Heart left ventricle (tissue), 16 donors: ENCODE results near the gene INPP4B. TPM values are rescaled to one million over a fixed set of nuclear protein-coding genes. Genes with fewer than 3 reads are reported as not detected.

Experiments used
- ATAC-seq, 4 donors: fragments of 200-7000 bp; cut with Tn5 transposase; one replicate each; pipeline ENCODE4 v1.9.1; 2020 to 2022; ENCODE audit warnings: moderate library complexity in 4 of 4, mild to moderate bottlenecking in 3 of 4, moderate number of reproducible peaks in 1 of 4
- DNase-seq, 5 donors: peaks; one replicate each; pipeline ENCODE4 v3.0.0-alpha.2; 2020
- H3K27ac ChIP-seq, 12 donors: fragments of 200-600 bp; sonication (generic) in 4 of 12; one replicate each; pipeline versions ENCODE4 v1.5.0 to v1.8.0; 2016 to 2022; ENCODE audit warnings: mild to moderate bottlenecking in 2 of 12
- H3K27me3 ChIP-seq, 9 donors: fragments of 200-600 bp; sonication (generic) in 2 of 9; one replicate each; pipeline versions ENCODE4 v1.5.1 to v1.8.0; 2016 to 2022; ENCODE audit warnings: mild to moderate bottlenecking in 3 of 9
- H3K36me3 ChIP-seq, 9 donors: fragments of 200-600 bp; sonication (generic) in 2 of 9; one replicate each; pipeline versions ENCODE4 v1.5.0 to v1.8.0; 2018 to 2022; ENCODE audit warnings: mild to moderate bottlenecking in 2 of 9
- H3K4me1 ChIP-seq, 12 donors: fragments of 200-600 bp; sonication (generic) in 4 of 12; one replicate each; pipeline versions ENCODE4 v1.5.0 to v1.8.0; 2016 to 2022; ENCODE audit warnings: mild to moderate bottlenecking in 3 of 12
- H3K4me3 ChIP-seq, 12 donors: fragments of 200-600 bp; sonication (generic) in 4 of 12; one replicate each; pipeline versions ENCODE4 v1.5.0 to v1.8.0; 2017 to 2022; ENCODE audit warnings: mild to moderate bottlenecking in 9 of 12, moderate library complexity in 4 of 12
- H3K9me3 ChIP-seq, 12 donors: fragments of 200-600 bp; sonication (generic) in 4 of 12; one replicate each; pipeline versions ENCODE4 v1.5.0 to v1.8.0; 2016 to 2022; ENCODE audit warnings: mild to moderate bottlenecking in 1 of 12
- POLR2A ChIP-seq, 2 donors: fragments of 450-650 bp; IDR thresholded peaks; one replicate each; pipeline ENCODE4 v1.6.1; 2017; ENCODE audit warnings: antibody characterized with exemption in 2 of 2, mild to moderate bottlenecking in 2 of 2, moderate library complexity in 2 of 2
- WGBS, 4 donors: extraction: QIAGEN DNeasy Blood & Tissue Kit in 2 of 4; methylation state at CpG; one replicate each; pipeline versions ENCODE4 v1.1.5 to v1.1.7; 2013 to 2018; 5-methylcytosine and 5-hydroxymethylcytosine counted together
- intact Hi-C, 10 donors: fragments of 100-400 bp; cut with DNase I; formaldehyde crosslinking; loops; one replicate each; pipeline versions ENCODE4 v1.11.1 to v1.14.2; 2022
- long read RNA-seq, 3 donors: library from polyadenylated mRNA; unstranded; transcript quantifications; one replicate each; pipeline ENCODE4 v2.0.0, GENCODE V29; 2020 to 2021
- polyA plus RNA-seq, 2 donors: library from polyadenylated mRNA; stranded (reverse); fragments of 200-250 nt; gene quantifications; one replicate each; pipeline ENCODE4 v1.2.3, GENCODE V29; 2013
- total RNA-seq, 9 donors: library from RNA; depleted of rRNA in 2 of 9; stranded (reverse); fragments of >200 nt in 2 of 9; fragmentation: NEBNext Ultra II Directional in 3 of 9; extraction: Animal tissue kit (Norgen Biotek cat#: 25700) in 3 of 9; gene quantifications; one replicate each; pipeline versions ENCODE4 v1.1.0 to v1.2.4, GENCODE V29; 2016 to 2023
- TF ChIP-seq, protein P1 (sequence below), 12 donors: fragments of 200-600 bp; sonication (generic) in 4 of 12; IDR thresholded peaks; one replicate each; pipeline versions ENCODE4 v1.5.0 to v1.8.0; 2018 to 2022; ENCODE audit warnings: antibody characterized with exemption in 12 of 12, mild to moderate bottlenecking in 5 of 12
- donor health status: ischemic (EF 13 %, LVEDD 7.1; RV severe dilation, severe dysfunction).
- donor health status: healthy with polysubstance abuse.
- donor health status: DM: no; HTN: yes; CAD: no.
- donor health status: DM: no; HTN: no; CAD: no.
- donor health status: ischemic (EF 25% LVEDD 6.9; RV normal size, moderate dysfunction).
- donor health status: ischemic (EF 25% LVEDD 5.7; RV mildly dilated, moderate dysfunction).
- donor health status: healthy.
- donor health status: DM: yes; HTN: yes; CAD: no.
- donor health status: ischemic (EF 35%, LVEDD 5.7; RV mildly dilated, moderate dysfunction).
- donor health status: nonischemic (EF 11% LVEDD 7.7; RV severe dilation, severe dysfunction).
- donor health status: DM: yes; HTN: yes; CAD: no.
- donor health status: PGD.
- donor health status: ischemic (EF 29% LVEDD 5.4; RV normal size, mild dysfunction).
- donor health status: nonischemic (EF 23%, LVEDD 6.1; RV moderate dilation, normal function).

INPP4B gene
- 100 to 1,000 TPM in 1 of 9 donors, 10 to 100 TPM in 8; 21.9 to 128 (median 39.8) TPM for total RNA-seq
- polyA plus RNA-seq = 10 to 100 TPM in 1 of 2 donors, 1 to 10 TPM in 1; 5.5 to 15.3 TPM
- long read RNA-seq, donor 1, transcript INPP4B-201 (24 exons, 3,741 nt) = major isoform, 6 of 24 reads
- long read RNA-seq, donor 1, partial matches to known transcripts = 7 of 24 reads
- long read RNA-seq, donor 1, other reads (novel, unspliced or antisense) = 11 of 24 reads
- long read RNA-seq, donor 2, transcript INPP4B-201 (24 exons, 3,741 nt) = major isoform, 13 of 67 reads
- long read RNA-seq, donor 2, partial matches to known transcripts = 40 of 67 reads
- long read RNA-seq, donor 2, other reads (novel, unspliced or antisense) = 14 of 67 reads
- long read RNA-seq, donor 3, transcript INPP4B-201 (24 exons, 3,741 nt) = major isoform, 9 of 31 reads
- long read RNA-seq, donor 3, partial matches to known transcripts = 13 of 31 reads
- long read RNA-seq, donor 3, other reads (novel, unspliced or antisense) = 9 of 31 reads

DNA sequence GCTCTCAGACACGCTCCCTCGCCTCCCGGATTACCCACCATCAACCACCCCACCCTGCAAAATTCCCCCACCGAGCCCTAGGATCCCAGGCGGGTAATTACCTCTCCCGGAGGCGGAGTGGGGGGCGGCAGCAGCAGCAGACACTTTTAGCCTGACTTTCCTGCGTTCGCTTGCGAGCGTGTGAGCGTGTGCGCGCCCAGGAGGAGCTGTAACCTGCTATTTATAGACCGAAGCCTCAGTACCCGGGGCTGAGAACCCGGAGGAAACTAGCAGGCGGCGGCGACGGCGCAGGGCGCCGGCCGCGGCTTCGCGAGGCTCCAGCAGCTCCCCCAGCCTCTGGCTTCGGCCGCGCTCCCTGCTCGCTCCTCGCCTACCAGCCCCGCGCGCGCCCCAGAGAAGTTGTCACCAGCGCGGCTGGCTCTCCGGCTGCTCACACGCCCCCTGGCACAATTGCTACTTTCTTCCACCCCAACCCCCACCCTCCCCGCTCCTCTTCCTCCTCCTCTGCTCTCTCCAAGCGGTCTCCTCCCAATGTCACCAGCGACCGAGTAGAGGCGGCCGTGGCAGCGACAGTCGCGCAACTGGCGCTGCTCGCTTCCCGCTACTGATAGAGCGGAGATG is at the start of gene INPP4B:
INPP4B (minus strand) TSS at position 194 of the 621 bp plus-strand sequence.
- intact Hi-C loops = loop anchor here (2.0 to 10.0 kb wide), 16 partner anchors 491 to 1691 kb away; partner anchors contain the start of gene ZNF330 (in 1 of the 10)
- DNase-seq (peak; percentile 58 to 74 (median 65)), ATAC-seq (peak; percentile 57 to 89 (median 80))
- peak; percentile 44 to 65 for TF ChIP-seq POLR2A (IDR thresholded peaks at IDR 0.05)
- TF ChIP-seq, protein P1, sequence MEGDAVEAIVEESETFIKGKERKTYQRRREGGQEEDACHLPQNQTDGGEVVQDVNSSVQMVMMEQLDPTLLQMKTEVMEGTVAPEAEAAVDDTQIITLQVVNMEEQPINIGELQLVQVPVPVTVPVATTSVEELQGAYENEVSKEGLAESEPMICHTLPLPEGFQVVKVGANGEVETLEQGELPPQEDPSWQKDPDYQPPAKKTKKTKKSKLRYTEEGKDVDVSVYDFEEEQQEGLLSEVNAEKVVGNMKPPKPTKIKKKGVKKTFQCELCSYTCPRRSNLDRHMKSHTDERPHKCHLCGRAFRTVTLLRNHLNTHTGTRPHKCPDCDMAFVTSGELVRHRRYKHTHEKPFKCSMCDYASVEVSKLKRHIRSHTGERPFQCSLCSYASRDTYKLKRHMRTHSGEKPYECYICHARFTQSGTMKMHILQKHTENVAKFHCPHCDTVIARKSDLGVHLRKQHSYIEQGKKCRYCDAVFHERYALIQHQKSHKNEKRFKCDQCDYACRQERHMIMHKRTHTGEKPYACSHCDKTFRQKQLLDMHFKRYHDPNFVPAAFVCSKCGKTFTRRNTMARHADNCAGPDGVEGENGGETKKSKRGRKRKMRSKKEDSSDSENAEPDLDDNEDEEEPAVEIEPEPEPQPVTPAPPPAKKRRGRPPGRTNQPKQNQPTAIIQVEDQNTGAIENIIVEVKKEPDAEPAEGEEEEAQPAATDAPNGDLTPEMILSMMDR (IDR thresholded peaks at IDR 0.05) = no peak
- Histone ChIP-seq H3K4me1 (peaks cover 0 to 27% (median 2%) of the 10 kb centered on the region in 12 donors), H3K36me3 (no peaks in the 10 kb centered on the region), H3K27ac (peak within 1 kb of the TSS; percentile 73 to 96 (median 86)), H3K27me3 (peaks cover 0 to 46% (median 2%) of the 10 kb centered on the region in 9 donors), H3K9me3 (no peaks in the 10 kb centered on the region), H3K4me3 (peak within 1 kb of the TSS; percentile 57 to 85 (median 72))
- WGBS, 4 donors = 0 to 1% (median 0%) methylated on average over 45 to 55 of the region's 55 CpGs

DNA sequence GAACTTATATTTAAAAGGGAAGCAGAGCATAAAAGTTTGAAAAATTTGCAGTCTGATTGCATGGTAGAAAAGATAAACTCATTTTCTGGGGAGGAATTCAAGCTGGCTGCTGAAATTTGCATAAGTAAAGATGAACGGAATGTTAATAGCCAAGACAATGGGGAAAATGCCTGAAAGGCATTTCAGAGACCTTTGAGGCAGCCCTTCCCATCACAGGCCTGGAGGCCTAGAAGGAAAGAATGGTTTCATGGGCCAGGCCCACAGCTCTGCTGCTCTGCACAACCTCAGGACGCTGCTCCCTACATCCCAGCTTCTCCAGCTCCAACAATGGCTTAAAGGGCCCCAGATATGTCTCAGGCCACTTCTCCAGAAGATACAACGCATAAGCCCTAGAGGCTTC is 46.9 kb upstream of the INPP4B start:
- WGBS, 4 donors = 77 to 87% (median 82%) methylated on average over 3 of the region's 3 CpGs

DNA sequence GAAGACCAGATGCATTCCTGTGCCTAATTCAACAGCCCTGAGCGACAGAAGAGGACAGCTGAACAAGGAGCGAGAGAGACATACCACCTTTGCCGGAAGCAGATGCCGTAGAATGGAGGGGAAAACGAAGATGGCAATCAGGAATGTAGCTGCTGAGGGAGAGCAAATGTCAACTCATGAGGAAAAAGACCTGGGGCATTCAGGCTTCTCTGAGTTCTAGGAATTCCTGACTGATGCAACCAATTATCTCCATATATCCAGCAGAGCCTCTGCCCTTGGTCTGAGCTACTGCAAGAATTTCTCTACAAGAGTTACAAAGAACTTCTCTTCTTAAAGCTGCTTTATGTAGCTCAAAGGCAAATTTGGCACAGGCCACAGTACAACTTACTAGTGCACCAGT is 40.5 kb upstream of the INPP4B start:
- no peak for ATAC-seq
- Histone ChIP-seq H3K4me1 (no peaks in the 10 kb centered on the region), H3K4me3 (no peak overlapping the region), H3K27ac (no peak overlapping the region), H3K9me3 (no peaks in the 10 kb centered on the region), H3K27me3 (no peaks in the 10 kb centered on the region), H3K36me3 (no peaks in the 10 kb centered on the region)
- no peak for DNase-seq
- intact Hi-C loops = loop anchor here in 4 of 10 donors (10.0 kb wide), 2 partner anchors 138 to 598 kb away; no protein-coding TSS in a partner anchor
- TF ChIP-seq, protein P1 (IDR thresholded peaks at IDR 0.05) = no peak
- no peak for TF ChIP-seq POLR2A (IDR thresholded peaks at IDR 0.05)
- 82 to 87% (median 83%) methylated on average over 5 of the region's 5 CpGs for WGBS, 4 donors

More for the DNA sequence above, 46.9 kb upstream of the INPP4B start:
- no peak for DNase-seq
- TF ChIP-seq, protein P1 (IDR thresholded peaks at IDR 0.05) = no peak
- no peak for TF ChIP-seq POLR2A (IDR thresholded peaks at IDR 0.05)
- Histone ChIP-seq H3K36me3 (no peaks in the 10 kb centered on the region), H3K27me3 (no peaks in the 10 kb centered on the region), H3K4me1 (no peaks in the 10 kb centered on the region), H3K9me3 (peaks cover 0 to 24% (median 0%) of the 10 kb centered on the region in 12 donors), H3K4me3 (no peak overlapping the region), H3K27ac (no peak overlapping the region)
- ATAC-seq = no peak
- intact Hi-C loops = no loop called here
